Esophagus squamous epithelium (tissue), 5 donors: ENCODE results near the gene HPN. TPM values are rescaled to one million over a fixed set of nuclear protein-coding genes. Genes with fewer than 3 reads are reported as not detected.

ENCODE experiments used
- DNase-seq: peaks from one replicate; lab custom pipeline; 2025; lab: John Stamatoyannopoulos, UW
- H3K27ac ChIP-seq, 4 donors: fragments of 200-600 bp; sonication (generic); one replicate each; pipeline ENCODE4 v1.5.1; 2016 to 2019; ENCODE audit warnings: mild to moderate bottlenecking in 1 of 4
- H3K27me3 ChIP-seq, 4 donors: fragments of 200-600 bp; sonication (generic); 1 replicate in 3 of 4; 2 replicates in 1 of 4; pipeline versions ENCODE4 v1.5.1 to v1.6.0; 2017 to 2021; ENCODE audit warnings: antibody characterized with exemption in 1 of 4
- H3K36me3 ChIP-seq, 3 donors: fragments of 200-600 bp; sonication (generic); one replicate each; pipeline ENCODE4 v1.5.1; 2016 to 2019
- H3K4me1 ChIP-seq, 3 donors: fragments of 200-600 bp; sonication (generic); one replicate each; pipeline ENCODE4 v1.5.1; 2017 to 2019
- H3K4me3 ChIP-seq, 4 donors: fragments of 200-600 bp; sonication (generic); 1 replicate in 3 of 4; 2 replicates in 1 of 4; pipeline ENCODE4 v1.5.1; 2016 to 2019; ENCODE audit warnings: mild to moderate bottlenecking in 2 of 4, moderate library complexity in 1 of 4
- H3K9me3 ChIP-seq, 3 donors: fragments of 200-600 bp; sonication (generic); one replicate each; pipeline ENCODE4 v1.5.1; 2016 to 2019
- CTCF ChIP-seq, 6 experiments: fragments of 450-650 bp in 4 of 6; fragments of 200-600 bp in 2 of 6; sonication (generic) in 2 of 6; IDR thresholded peaks; one replicate each; pipeline ENCODE4 v1.5.1; 2016 to 2019; ENCODE audit warnings: antibody characterized with exemption in 6 of 6, mild to moderate bottlenecking in 4 of 6, moderate library complexity in 4 of 6
- POLR2A ChIP-seq, 4 donors: fragments of 450-650 bp; IDR thresholded peaks; one replicate each; pipeline ENCODE4 v1.6.1; 2017; ENCODE audit warnings: antibody characterized with exemption in 4 of 4, mild to moderate bottlenecking in 4 of 4, moderate library complexity in 3 of 4
- WGBS, 2 donors: methylation state at CpG; one replicate each; pipeline ENCODE4 v1.1.5; 2018; 5-methylcytosine and 5-hydroxymethylcytosine counted together
- intact Hi-C: fragments of 100-400 bp; cut with DNase I; formaldehyde crosslinking; loops from one replicate; pipeline ENCODE4 v1.15.0; 2022
- total RNA-seq, 4 donors: library from RNA; depleted of rRNA; stranded (reverse); fragments of >200 nt; gene quantifications; one replicate each; pipeline ENCODE4 v1.1.0, GENCODE V29; 2016
- donor health status: DM: yes; HTN: yes; CAD: no.

The HPN gene
- total RNA-seq, 4 donors from 2014 or later = 0.19 to 0.47 TPM; not detected in 2

GRCh38 chr19:35076657-35077056, 35.1 kb downstream of the HPN start:
- WGBS, 2 donors = 80 to 100% methylated on average over 1 of the region's 8 CpGs
- no peak for TF ChIP-seq POLR2A (IDR thresholded peaks at IDR 0.05)
- TF ChIP-seq CTCF (IDR thresholded peaks at IDR 0.05) = no peak
- intact Hi-C loops = no loop called here

GRCh38 chr19:35077411-35078223, 36.1 kb downstream of the HPN start:
- H3K4me1 ChIP-seq = no peaks in the 10 kb centered on the region
- H3K27me3 ChIP-seq = no peaks in the 10 kb centered on the region
- no peak for DNase-seq
- H3K36me3 ChIP-seq = no peaks in the 10 kb centered on the region
- intact Hi-C loops = no loop called here
- H3K4me3 ChIP-seq = no peak overlapping the region
- TF ChIP-seq CTCF (IDR thresholded peaks at IDR 0.05) = no peak
- TF ChIP-seq POLR2A (IDR thresholded peaks at IDR 0.05) = no peak
- H3K27ac ChIP-seq = no peak overlapping the region
- WGBS, 2 donors = 86% methylated on average over 17 of the region's 17 CpGs
- H3K9me3 ChIP-seq = no peaks in the 10 kb centered on the region

More at GRCh38 chr19:35076657-35077056, 35.1 kb downstream of the HPN start:
- no peak overlapping the region for H3K4me3 ChIP-seq
- no peak for DNase-seq
- H3K4me1 ChIP-seq = no peaks in the 10 kb centered on the region
- H3K9me3 ChIP-seq = no peaks in the 10 kb centered on the region
- no peaks in the 10 kb centered on the region for H3K36me3 ChIP-seq
- H3K27me3 ChIP-seq = no peaks in the 10 kb centered on the region
- H3K27ac ChIP-seq = no peak overlapping the region

- Histone ChIP-seq H3K27me3 (no peaks in the 10 kb centered on the region), H3K36me3 (no peaks in the 10 kb centered on the region), H3K4me3 (no peak overlapping the region), H3K27ac (no peak overlapping the region), H3K4me1 (no peaks in the 10 kb centered on the region), H3K9me3 (no peaks in the 10 kb centered on the region)
- no peak for DNase-seq
- intact Hi-C loops = no loop called here
- TF ChIP-seq POLR2A (IDR thresholded peaks at IDR 0.05) = no peak
- no peak for TF ChIP-seq CTCF (IDR thresholded peaks at IDR 0.05)
- 81% methylated on average over 5 of the region's 14 CpGs; no CpG with 5 or more reads in 1 of the 2 donors for WGBS, 2 donors
These were observed 38.3 kb downstream of the HPN start for GRCh38 chr19:35079826-35080225.

- DNase-seq = no peak
- H3K36me3 ChIP-seq = no peaks in the 10 kb centered on the region
- H3K27me3 ChIP-seq = no peaks in the 10 kb centered on the region
- no peaks in the 10 kb centered on the region for H3K4me1 ChIP-seq
- 63 to 83% methylated on average over 2 to 9 of the region's 16 CpGs for WGBS, 2 donors
- TF ChIP-seq POLR2A (IDR thresholded peaks at IDR 0.05) (no peak), CTCF (IDR thresholded peaks at IDR 0.05) (no peak)
- no peak overlapping the region for H3K27ac ChIP-seq
- no peak overlapping the region for H3K4me3 ChIP-seq
- no peaks in the 10 kb centered on the region for H3K9me3 ChIP-seq
- intact Hi-C loops = no loop called here
These were observed 39.2 kb downstream of the HPN start for GRCh38 chr19:35080613-35081170.

GRCh38 chr19:35081201-35081600, 39.7 kb downstream of the HPN start:
- no peak for DNase-seq
- Histone ChIP-seq H3K9me3 (no peaks in the 10 kb centered on the region), H3K27ac (no peak overlapping the region), H3K36me3 (no peaks in the 10 kb centered on the region), H3K4me1 (no peaks in the 10 kb centered on the region), H3K4me3 (no peak overlapping the region), H3K27me3 (no peaks in the 10 kb centered on the region)
- intact Hi-C loops = no loop called here
- TF ChIP-seq POLR2A (IDR thresholded peaks at IDR 0.05) (no peak), CTCF (IDR thresholded peaks at IDR 0.05) (no peak)
- 75 to 88% methylated on average over 2 to 4 of the region's 6 CpGs for WGBS, 2 donors
